Stimulated activated CD8-positive, alpha-beta memory T cell treated with anti-CD3 and anti-CD28 coated beads, Interleukin-4, amount 100 ng/mL, for 4 hours (primary cell): ENCODE measurements around the gene GNAT1.

ENCODE experiments used
- DNase-seq, 2 donors: peaks; one replicate each; pipeline ENCODE4 v3.0.0-alpha.2; 2020; ENCODE audit warnings: low read depth in 2 of 2, low spot score in 1 of 2

GNAT1 gene

GRCh38 chr3:50162034-50162883, 29.2 kb upstream of the GNAT1 start:
- DNase-seq = no peak

GRCh38 chr3:50163572-50164455, 27.6 kb upstream of the GNAT1 start:
- no peak for DNase-seq

DNA sequence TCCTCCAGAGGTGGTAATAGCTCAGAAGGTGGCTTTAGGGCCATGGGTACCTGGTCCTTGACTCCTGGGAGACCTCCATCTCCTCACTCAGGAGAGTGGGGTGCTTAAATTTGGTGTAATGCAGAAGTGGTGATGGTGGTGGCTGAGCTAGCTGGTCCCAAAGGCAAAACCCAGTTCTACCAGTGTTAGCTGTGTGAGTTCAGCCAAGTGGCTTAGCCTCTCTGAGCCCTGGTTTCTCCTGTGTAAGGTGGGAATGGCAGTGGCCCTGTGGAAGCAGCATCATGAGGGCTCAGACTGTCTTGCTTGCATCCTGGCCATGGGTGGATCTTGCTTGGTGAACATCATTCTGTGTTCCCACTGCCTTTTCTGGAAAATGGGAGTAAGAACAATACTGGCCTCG, 26.9 kb upstream of the GNAT1 start:
- DNase-seq = no peak

DNA sequence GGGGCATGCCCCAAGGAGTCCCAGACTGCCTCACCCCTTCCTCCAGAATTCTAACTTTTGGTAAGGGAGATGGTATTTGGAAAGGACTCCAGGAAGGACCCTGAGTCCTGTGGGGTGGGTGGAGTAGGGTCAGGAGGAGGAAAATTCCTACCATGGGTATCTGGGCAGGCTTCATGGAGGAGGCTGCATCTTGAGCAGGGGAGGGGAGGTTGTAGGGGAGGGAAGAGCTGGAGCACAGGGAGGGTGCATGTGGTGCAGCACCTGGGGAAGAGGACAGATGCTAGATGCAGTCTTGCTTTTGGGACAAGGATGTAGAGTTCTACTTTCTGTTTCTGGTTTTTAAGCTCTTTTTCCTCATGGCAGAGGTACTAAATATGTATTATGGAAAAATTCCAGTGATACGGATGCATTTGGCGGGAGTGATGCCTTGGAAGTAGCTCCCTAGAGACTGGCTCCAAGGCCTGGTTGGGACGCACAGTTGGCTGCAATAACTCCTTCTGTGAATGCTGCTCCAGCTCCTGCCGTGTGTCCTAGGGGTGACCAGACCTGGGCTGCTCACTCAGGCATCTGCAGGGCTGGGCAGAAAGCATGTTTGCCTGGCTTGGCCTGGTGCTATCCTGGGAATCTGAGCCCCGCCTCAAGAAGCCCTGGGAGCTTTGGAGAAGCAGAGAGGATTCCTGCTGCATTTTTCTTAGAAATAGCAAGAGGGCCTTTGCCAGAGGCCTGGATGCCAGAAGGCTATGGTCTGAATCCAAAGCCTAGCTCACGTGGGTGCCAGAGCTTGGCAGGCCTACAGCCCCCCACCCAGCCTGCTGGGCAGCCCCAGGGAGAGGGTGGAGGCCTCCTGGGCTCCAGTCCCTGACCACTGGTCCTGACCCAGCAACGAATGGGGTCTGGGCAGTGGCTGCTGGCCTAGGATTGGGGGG, 26.2 kb upstream of the GNAT1 start:
- no peak for DNase-seq

DNA sequence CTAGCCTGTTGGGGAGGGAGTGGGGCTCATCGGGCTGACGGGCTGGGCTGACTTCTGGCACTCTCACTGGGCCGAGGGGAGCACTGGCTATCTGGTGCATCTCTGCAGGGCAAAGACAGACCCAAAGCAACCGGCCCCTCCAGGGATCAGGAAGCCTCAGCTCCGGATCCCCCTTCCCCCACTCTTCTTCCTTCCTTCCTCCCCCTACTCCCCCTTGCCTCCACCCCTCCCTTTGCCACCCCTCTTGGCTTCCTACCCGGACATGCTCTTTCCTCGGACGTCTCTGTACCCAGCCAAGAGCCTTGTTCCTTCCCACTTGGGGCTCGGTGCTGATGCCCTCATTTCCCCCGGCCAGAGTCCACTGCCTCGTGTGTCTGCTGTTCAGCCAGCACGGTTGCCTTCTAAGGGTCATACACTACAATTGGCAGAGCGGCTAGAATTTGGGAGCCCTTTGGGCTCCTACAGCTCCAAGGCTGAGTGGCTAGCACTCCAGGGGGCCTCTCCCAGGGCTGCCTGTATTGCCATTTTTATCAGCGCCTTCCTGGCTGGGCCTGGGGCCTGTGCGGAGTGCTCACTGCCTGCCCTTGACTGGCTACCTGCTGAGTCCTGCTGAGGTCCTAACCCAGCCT, 25.4 kb upstream of the GNAT1 start:
- DNase-seq = no peak

DNA sequence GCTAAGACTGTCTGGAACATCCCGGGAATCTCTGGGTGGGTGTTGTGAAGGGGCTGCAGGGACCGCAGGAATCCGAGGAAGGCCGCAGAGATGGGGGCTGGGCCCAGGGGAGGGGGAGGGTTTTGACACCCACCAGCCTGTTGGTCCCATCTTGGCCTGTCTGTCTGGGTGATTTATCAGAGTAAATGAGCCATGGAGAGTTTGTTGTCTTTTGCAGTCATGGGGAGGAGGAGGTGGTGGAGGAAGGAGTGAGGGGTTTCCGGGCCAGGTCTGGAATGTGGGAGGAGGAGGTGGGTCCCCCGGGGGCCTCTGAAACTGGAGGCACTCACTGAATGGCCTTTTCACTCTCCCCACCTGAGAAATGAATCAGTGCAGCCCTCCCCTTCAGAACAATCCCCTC, 24.8 kb upstream of the GNAT1 start:
- no peak for DNase-seq

DNA sequence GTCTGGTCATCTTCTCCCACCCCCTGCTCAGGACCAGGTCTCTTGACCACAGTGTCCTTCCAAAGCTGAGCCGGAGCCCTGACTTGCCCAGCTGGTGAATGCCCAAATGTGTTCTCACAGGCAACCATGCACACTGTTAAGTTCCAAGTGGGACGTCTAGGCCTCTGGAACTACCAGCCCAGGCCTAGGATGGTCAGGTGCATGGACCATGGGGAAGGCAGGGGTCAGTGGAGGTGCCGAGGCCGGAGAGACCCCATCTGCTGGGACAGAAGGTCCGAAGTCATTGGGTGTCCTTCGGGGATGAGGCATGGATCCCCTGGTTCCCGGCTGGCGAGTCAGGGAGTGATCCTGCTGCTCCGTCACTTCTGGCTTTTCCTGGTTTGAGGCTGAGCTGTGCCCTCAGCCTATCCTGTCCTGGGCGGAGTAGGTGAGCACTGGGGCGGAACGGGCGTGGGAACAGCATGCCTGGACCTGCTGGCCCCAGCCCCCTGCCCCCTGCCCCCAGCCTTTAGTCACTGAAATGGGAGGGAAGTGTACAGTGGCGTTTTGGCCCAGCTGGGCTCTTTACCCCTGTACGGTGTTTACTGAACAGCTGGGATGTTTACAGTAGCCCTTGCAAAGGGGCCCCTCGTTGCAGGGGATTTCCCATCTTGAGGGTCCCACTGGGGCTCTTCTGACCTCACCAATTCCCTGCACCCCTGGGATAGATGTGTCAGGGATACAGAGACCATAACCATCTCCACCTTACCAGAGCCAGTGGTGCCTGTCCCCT, 24.2 kb upstream of the GNAT1 start:
- no peak for DNase-seq

DNA sequence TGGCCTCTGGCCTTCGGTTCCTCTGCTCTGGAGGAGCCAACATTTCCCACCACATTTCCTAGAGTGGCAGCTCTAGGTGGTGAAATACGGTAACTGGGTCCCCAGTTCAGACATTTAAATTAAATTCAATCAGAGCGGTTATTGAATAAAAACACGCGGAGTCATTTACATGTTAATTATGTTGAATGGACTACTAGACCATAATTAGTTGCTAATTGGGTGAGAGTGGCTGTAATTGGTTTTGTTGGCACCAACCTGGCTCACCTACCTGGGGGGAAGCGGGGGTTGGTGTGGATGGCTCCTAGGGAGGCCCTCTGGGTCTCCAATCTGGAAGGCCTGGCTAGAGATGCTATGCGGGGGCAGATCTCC, 23.6 kb upstream of the GNAT1 start:
- DNase-seq = no peak

DNA sequence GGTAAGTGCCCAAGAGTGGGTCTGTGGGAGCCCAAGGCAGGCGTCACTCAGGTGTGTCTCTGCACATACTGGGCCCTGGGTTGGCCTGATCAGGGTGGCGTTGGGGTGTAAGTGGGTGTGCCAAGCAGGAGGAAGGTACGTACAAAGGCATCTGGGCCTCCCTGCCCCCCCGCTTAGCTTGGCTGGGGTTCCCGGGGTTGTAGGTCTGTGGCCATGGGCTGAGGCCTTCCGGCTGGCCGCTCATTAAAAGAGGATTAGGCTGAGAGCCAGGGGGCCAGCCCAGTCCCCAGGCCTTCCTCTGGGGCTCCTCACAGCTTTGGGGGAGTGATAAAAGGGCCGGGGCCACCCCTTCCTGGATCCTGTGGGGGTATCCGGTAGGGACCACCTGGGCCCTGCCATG, 23.0 kb upstream of the GNAT1 start:
- no peak for DNase-seq

DNA sequence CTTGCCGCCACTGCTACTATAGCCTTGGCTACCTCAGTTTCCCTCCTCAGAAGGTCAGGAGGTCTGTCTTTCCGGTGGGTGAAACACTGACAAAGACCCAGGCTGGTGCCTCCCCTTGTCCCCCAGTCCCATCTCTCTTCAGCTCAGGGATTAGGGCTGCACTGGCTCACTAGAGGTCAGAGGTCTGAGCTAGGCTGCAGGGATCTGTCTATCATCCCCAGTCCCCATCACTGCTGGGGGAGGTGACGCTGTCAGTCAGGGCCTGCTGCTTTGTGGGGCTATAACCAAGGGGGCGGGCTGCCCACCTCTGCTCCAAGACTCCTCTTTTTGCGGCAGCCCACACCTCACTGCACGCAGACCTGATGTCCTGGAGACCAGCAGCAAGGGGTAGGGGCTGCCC, 22.6 kb upstream of the GNAT1 start:
- DNase-seq = no peak

GRCh38 chr3:50169232-50169832, 22.1 kb upstream of the GNAT1 start:
- DNase-seq = no peak

DNA sequence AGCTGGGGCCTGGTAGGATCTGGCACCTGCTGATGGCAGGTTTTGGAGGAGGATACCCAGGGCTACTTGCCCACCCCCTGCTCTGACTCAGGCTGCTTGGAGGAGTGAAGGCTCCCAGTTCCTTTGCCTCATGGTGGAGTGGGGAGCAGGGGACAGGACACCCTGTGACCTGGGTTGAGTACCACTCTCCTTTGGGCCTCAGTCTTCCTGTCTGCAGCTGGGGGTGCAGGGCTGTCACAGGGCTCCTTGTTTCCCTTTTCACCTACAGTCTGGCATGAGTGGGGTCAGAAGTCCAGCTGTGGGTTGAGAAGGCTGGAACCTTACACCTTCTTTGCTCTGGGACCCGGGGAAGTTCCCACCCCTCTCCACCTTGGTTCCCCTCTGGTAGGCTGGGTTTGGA, 21.6 kb upstream of the GNAT1 start:
- no peak for DNase-seq

DNA sequence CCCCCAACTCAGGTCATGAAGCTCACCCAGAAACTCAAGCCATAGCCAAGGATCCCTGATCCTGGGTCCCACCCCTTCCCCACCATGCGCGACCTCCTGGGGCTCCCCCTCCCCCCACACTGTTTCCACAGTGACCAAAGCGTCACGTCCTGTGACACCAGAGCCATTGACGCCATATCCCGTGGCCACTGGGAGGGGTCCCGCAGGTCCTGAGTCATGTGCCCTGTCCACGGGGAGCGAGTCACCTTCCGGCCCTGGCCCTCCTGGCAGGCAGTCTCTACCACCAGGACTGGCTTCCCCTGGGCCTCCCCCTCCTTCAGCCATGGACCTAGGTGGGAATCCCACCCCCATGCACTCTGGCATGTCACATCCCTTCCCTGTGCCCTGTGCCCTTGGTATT, 20.7 kb upstream of the GNAT1 start:
- DNase-seq = no peak

DNA sequence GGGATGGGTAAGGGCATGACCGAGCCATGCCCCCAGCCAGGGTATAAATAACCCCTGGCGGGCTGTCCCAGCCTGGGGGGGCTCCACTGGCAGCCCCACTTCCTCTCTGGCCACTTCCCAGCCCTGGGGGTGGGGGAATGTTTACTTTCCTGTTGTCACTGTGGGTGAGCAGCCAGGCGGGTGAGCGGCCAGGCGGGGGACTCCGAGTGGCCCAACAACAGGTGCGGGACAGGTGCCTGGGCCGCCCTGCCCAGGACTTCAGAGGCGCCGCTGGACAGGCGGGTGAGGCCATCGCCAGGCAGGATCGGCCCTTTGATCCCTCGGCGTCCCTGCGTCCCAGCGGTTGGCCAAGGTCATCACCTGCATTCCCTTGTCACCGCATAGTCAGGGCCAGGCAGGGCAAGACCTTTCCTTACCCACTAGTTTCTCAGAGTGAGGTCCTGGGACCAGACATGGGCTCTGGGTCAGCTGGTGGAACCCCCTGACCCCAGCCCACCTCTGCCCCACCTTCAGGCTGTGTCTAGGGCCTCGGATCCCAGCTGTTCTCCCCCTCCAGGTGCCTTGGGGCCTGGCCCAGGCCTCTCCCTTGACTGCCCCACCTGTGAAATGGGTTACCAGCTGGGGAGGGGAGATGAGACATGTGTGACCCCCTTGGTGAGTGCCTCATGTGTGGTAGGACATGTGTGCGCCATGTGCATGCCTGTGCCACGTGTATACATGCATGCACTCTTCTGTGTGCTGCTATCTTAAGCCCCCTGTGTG, 19.7 kb upstream of the GNAT1 start:
- no peak for DNase-seq

DNA sequence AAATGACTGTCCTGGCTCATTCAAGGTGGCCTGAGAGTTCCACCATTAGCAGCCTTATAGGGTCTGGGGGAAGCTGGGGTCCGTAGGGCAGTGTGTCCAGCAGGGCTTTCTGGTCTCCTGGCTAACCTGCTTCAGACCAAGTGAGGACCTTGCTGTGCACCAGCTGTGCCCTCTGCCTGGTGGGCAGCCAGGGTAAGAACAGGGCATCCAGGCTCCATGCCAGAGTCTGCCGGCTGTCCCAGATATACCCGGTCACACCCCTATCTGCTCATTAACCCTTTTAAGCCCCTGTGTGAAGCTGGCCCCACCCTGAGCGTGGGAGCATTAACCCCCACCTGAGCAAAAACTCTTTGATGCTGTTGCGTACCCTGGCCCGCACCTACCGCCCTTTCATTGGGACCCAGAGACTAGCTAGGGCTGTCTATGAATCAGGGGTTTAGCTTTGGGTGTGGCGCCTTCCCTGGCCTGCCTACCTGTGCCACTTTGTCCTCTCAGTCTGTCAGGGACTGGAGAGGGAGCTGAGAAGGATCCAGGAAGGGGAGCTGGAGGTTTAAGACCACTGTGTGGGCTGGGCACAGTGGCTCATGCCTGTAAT, 18.7 kb upstream of the GNAT1 start:
- DNase-seq = no peak

GRCh38 chr3:50173685-50174516, 17.5 kb upstream of the GNAT1 start:
- DNase-seq = no peak

DNA sequence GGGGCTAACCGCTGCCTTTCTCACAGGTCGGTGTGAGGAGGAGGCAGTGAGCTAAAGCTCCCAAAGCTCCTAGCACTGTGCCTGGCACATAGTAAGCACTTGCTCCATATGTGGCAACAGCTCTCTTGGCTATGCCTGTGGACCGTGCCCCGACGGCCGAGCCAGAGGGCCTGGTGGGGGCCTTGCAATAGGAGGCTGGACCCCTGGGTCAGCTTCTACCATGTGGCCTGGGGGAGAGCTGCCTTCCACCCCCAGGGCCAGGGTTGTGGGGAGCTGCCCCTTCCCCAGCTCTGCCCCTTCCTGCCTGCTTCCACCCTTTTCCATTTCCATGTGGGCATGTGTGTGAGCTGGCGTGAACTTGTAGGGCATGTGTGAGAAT, 16.9 kb upstream of the GNAT1 start:
- no peak for DNase-seq
